Measurements from ENCODE around the gene PCK2.

PCK2 gene

DNA sequence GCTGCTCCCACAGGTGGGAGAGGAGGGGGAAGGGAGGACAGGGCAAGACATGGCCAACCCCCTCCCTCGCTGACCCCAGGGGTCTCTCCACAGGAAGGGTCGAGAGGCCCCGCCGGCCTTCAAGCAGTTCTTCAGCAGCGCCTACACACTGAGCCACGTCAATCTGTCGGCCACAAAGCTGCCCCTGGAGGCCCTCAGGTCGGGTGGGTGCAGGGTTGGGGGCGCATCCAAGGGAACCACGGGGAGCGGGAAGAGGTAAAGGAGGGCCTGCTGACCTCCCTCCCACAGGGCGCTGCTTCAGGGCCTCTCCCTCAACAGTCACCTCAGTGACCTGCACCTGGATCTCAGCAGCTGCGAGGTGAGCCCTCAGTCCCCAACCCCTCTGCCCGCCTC, 36.2 kb upstream of the PCK2 start:
- H3K4me3 ChIP-seq (ENCODE audit: low read depth, low read length) = no peak overlapping the region
- no peak for DNase-seq (ENCODE audit: low read depth)
- TF ChIP-seq, protein P1, sequence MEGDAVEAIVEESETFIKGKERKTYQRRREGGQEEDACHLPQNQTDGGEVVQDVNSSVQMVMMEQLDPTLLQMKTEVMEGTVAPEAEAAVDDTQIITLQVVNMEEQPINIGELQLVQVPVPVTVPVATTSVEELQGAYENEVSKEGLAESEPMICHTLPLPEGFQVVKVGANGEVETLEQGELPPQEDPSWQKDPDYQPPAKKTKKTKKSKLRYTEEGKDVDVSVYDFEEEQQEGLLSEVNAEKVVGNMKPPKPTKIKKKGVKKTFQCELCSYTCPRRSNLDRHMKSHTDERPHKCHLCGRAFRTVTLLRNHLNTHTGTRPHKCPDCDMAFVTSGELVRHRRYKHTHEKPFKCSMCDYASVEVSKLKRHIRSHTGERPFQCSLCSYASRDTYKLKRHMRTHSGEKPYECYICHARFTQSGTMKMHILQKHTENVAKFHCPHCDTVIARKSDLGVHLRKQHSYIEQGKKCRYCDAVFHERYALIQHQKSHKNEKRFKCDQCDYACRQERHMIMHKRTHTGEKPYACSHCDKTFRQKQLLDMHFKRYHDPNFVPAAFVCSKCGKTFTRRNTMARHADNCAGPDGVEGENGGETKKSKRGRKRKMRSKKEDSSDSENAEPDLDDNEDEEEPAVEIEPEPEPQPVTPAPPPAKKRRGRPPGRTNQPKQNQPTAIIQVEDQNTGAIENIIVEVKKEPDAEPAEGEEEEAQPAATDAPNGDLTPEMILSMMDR (IDR thresholded peaks at IDR 0.05; ENCODE audit: control insufficient read depth, extremely low read depth, insufficient read depth) = no peak

DNA sequence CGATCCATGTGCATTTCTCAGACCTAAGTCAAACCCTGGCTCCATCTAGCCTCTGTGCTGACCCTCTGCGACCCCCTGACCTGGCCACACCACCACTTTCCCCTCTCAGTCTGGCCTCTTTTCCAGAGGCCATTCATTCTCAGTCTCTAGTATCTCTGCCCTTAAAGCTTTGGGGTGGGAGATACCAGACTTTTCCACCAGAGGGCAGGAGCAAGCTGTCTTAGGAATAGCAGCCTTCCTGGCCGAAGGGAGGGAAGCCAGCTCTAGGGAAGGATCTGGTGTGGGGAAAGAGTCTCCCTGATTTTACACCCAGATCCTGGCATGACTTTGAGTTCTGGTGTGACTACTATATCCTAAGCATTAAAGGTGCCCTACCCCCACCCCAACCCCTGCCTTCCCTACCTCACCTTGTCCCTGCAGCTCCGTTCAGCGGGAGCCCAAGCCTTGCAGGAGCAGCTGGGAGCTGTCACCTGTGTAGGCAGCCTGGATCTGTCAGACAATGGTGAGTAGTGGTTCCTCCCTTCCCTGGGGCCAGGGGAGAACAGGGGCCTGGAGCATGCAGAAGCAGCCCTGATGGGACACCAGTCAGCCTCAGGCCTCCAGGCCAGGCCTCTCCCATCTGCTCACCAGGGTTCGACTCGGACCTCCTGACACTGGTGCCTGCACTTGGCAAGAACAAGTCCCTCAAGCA, 35.7 kb upstream of the PCK2 start:
- TF ChIP-seq, protein P1 (IDR thresholded peaks at IDR 0.05; ENCODE audit: control insufficient read depth, extremely low read depth, insufficient read depth) = peak; percentile 80
- H3K4me3 ChIP-seq (ENCODE audit: low read depth, low read length) = no peak overlapping the region
- peak; percentile 28 for DNase-seq (ENCODE audit: low read depth)

DNA sequence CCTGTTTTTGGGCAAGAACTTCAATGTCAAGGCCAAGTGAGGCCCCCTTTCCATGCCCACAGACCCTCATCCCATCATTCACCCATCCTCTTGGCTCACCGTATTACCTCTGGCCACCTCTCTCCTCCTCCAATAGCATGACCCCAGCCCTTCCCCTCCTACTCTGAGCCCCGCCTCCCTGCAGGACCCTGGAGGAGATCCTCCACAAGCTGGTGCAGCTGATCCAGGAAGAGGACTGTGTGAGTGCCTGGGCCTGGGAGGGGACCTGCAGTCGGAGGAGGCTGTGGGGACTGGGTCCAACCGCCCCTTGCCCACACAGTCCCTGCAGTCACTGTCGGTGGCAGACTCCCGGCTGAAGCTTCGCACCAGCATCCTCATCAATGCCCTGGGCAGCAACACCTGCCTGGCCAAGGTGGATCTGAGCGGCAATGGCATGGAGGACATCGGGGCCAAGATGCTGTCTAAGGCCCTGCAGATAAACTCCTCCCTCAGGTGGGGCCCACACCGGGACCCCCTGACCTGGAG, 35.1 kb upstream of the PCK2 start:
- no peak for DNase-seq (ENCODE audit: low read depth)
- TF ChIP-seq, protein P1 (IDR thresholded peaks at IDR 0.05; ENCODE audit: control insufficient read depth, extremely low read depth, insufficient read depth) = no peak
- no peak overlapping the region for H3K4me3 ChIP-seq (ENCODE audit: low read depth, low read length)

DNA sequence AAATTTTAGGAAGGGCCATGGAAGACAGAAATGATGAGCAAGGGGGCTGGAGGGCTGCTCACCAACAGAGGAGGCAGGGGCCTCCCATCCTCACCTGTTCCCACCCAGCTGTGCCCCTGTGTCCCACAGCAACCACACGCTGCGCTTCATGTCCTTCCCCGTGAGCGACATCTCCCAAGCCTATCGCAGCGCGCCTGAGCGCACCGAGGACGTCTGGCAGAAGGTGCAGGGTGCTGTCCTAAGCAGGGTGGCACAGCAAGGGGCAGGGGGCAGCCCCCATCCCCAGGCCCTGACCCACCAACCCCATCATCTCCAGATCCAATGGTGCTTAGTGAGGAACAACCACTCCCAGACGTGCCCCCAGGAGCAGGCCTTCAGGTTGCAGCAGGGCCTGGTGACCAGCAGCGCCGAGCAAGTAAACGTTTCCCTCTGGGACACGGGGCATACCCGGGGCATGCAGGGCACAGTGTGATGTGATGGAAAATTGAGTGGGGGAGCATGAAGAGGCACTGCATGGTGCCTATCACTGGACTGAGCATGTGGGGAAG, 34.2 kb upstream of the PCK2 start:
- no peak for DNase-seq (ENCODE audit: low read depth)
- TF ChIP-seq, protein P1 (IDR thresholded peaks at IDR 0.05; ENCODE audit: control insufficient read depth, extremely low read depth, insufficient read depth) = no peak
- H3K4me3 ChIP-seq (ENCODE audit: low read depth, low read length) = no peak overlapping the region

DNA sequence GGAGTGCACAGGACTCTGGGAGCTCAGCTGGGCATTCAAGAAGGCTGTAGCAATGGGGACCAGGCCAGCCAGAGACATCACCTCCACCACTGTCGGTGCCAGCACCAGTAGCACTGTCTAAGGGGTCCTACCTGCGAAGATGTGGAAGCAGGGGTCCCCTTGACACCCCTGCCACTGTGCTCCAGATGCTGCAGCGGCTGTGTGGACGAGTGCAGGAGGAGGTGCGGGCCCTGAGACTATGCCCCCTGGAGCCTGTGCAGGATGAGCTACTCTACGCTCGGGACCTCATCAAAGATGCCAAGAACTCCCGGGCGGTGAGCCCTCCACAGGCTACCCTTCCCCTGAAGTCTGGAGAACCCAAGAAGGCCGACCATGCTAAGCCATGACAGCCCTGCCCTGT, 33.7 kb upstream of the PCK2 start:
- TF ChIP-seq, protein P1 (IDR thresholded peaks at IDR 0.05; ENCODE audit: control insufficient read depth, extremely low read depth, insufficient read depth) = no peak
- DNase-seq (ENCODE audit: low read depth) = no peak

DNA sequence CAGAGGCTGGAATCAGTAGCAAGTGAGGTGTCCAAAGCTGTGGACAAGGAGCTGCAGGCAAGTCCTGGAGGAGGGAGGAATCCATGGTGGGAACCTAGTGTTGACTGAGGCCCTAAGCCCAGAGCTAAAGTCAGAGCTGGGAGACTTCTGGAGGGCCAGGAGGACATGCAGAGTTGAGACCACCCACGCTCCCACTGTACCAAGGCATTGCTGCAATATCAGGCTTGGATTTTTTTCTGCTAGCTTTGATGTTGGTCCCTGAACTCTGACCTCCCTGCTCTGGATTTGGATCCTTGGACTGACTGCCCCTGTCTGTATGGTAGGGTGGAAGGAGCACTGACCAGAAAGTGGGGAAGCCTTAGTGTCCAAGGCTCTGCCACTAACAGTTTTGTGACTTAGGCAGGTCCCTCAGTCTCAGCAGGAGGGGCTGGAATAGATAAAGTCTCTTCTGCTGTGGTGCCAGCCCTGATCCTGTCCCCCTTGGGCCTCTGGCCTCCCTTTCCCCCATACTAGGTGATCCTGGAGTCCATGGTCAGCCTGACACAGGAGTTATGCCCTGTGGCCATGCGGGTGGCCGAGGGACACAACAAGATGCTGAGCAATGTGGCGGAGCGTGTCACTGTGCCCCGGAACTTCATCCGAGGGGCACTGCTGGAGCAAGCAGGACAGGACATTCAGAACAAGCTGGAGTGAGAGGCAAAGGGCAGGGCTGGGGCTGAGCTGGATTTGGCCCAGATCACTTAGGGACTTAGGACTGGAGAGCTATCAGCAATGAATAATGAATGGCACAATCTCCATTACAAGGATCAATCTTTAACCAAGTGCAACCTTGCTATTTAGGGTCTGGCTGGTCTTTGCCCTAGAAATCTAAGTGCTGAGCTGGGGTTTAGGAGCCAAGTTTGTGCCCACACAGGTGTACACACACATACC, 32.9 kb upstream of the PCK2 start:
- H3K4me3 ChIP-seq (ENCODE audit: low read depth, low read length) = no peak overlapping the region
- TF ChIP-seq, protein P1 (IDR thresholded peaks at IDR 0.05; ENCODE audit: control insufficient read depth, extremely low read depth, insufficient read depth) = no peak
- DNase-seq (ENCODE audit: low read depth) = no peak

More for the DNA sequence above, 33.7 kb upstream of the PCK2 start:
- H3K4me3 ChIP-seq (ENCODE audit: low read depth, low read length) = no peak overlapping the region
